ENCODE measurements around the gene CLMP.

DNA sequence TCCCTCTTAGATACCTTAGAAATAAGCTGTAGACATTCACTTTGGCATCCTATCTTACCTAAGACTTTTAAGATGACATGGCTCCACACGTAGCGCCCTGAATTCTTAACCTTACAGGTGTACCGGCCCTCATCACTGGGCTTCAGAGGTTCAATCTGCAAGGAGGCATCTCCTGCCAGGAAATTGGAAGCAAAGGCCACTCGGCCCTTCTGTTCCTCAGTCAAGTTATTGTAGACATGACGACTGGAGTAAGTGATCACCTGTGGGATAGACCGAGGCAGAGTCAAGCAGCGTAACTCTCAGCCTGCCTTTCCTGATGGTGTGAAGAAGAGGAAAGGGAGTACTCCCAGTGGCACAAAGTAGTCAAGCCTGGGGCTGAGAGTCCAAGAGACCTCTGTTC is 110.6 kb downstream of the CLMP start:
- no peak for TF ChIP-seq POLR2A (IDR thresholded peaks at IDR 0.05; ENCODE audit: low read length)
- TF ChIP-seq GATA1 (IDR thresholded peaks at IDR 0.05; ENCODE audit: low read depth, low read length), result no peak
